Amniotic stem cell (primary cell): ENCODE measurements around the gene AFAP1.
A peak's percentile ranks its signal among the peaks of the same experiment; 100 is the strongest.

ENCODE experiments used
- DNase-seq: peaks from one replicate; lab custom pipeline; 2025; lab: John Stamatoyannopoulos, UW

The AFAP1 gene

GRCh38 chr4:7939377-7940108, at the start of gene AFAP1:
AFAP1 (minus strand) TSS chr4:7939861; CDS start chr4:7872078, 67,783 bp downstream.
- peak; percentile 70 for DNase-seq

- DNase-seq: peak; percentile 7
These were observed 48.8 kb upstream of the AFAP1 start for GRCh38 chr4:7988437-7988836.

- peak; percentile 10 for DNase-seq
These were observed 47.7 kb upstream of the AFAP1 start for GRCh38 chr4:7987148-7987989.

GRCh38 chr4:7985891-7986441, 46.3 kb upstream of the AFAP1 start:
- no peak for DNase-seq

GRCh38 chr4:7985072-7985471, 45.4 kb upstream of the AFAP1 start:
- no peak for DNase-seq

GRCh38 chr4:7984286-7984925, 44.7 kb upstream of the AFAP1 start:
- DNase-seq: no peak

GRCh38 chr4:7983296-7983695, 43.6 kb upstream of the AFAP1 start:
- no peak for DNase-seq

- DNase-seq: no peak
These were observed 42.2 kb upstream of the AFAP1 start for GRCh38 chr4:7981738-7982394.

- DNase-seq: no peak
These were observed 40.4 kb upstream of the AFAP1 start for GRCh38 chr4:7980036-7980435.

- no peak for DNase-seq
These were observed 39.9 kb upstream of the AFAP1 start for GRCh38 chr4:7979652-7979968.

- DNase-seq: no peak
These were observed 39.4 kb upstream of the AFAP1 start for GRCh38 chr4:7978907-7979651.

- no peak for DNase-seq
These were observed 38.8 kb upstream of the AFAP1 start for GRCh38 chr4:7978489-7978888.

GRCh38 chr4:7976634-7977033, 37.0 kb upstream of the AFAP1 start:
- no peak for DNase-seq

GRCh38 chr4:7976025-7976424, 36.4 kb upstream of the AFAP1 start:
- no peak for DNase-seq

- no peak for DNase-seq
These were observed 34.8 kb upstream of the AFAP1 start for GRCh38 chr4:7974425-7974824.

GRCh38 chr4:7973545-7973981, 33.9 kb upstream of the AFAP1 start:
- DNase-seq: no peak

- DNase-seq: no peak
These were observed 32.3 kb upstream of the AFAP1 start for GRCh38 chr4:7971881-7972500.

GRCh38 chr4:7971159-7971631, 31.5 kb upstream of the AFAP1 start:
- DNase-seq: no peak

GRCh38 chr4:7970361-7970946, 30.8 kb upstream of the AFAP1 start:
- no peak for DNase-seq

- no peak for DNase-seq
These were observed 28.7 kb upstream of the AFAP1 start for GRCh38 chr4:7968262-7968896.
